Measurements from ENCODE around the gene ATP9B.
A peak's percentile ranks its signal among the peaks of the same experiment; 100 is the strongest.

The ATP9B gene

GRCh38 chr18:79377187-79377891 lies 308.1 kb downstream of the ATP9B start:
- no peak overlapping the region for H3K4me3 ChIP-seq (ENCODE audit: control insufficient read depth, low read depth, low read length)
- no peak for DNase-seq (ENCODE audit: low read depth)
- TF ChIP-seq, protein P1, sequence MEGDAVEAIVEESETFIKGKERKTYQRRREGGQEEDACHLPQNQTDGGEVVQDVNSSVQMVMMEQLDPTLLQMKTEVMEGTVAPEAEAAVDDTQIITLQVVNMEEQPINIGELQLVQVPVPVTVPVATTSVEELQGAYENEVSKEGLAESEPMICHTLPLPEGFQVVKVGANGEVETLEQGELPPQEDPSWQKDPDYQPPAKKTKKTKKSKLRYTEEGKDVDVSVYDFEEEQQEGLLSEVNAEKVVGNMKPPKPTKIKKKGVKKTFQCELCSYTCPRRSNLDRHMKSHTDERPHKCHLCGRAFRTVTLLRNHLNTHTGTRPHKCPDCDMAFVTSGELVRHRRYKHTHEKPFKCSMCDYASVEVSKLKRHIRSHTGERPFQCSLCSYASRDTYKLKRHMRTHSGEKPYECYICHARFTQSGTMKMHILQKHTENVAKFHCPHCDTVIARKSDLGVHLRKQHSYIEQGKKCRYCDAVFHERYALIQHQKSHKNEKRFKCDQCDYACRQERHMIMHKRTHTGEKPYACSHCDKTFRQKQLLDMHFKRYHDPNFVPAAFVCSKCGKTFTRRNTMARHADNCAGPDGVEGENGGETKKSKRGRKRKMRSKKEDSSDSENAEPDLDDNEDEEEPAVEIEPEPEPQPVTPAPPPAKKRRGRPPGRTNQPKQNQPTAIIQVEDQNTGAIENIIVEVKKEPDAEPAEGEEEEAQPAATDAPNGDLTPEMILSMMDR (conservative IDR thresholded peaks at IDR 0.05; ENCODE audit: control insufficient read depth, insufficient read depth, low read depth, low read length) = no peak

DNA sequence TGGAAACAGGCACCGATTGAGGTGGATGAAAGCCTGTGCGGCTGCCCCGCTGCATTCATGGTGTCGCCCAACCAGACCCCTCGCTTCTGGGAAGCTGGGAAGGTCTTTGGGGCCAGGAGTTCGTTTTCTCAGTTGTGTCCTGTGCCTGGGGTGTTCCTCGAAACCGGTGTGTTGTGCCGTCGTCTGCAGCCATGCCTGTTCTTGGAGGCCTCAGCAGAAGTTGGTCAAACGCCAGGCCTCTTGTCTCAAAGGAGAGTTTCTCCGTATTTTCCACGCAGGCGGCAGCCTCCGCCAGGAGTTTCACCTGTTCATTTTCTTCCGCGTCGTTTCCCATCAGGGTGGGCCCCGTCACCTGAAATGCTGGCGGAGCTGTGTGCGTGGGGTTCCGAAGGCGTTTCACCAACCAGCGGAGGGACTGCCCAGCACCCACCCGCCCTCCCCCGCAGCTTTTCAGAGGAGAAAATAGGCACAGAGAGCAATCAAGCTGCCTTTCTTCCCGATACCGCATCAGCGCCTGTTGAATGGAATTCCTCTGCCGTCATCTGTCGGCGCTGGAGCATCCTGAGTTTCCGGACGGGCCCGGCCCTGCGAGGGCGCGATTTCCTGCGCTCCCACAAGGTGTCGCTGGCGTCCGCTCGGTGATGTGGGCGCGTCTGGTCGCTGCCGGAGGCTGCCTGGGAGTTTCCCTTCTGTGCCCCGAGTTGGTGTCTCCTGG lies 309.5 kb downstream of the ATP9B start:
- H3K4me3 ChIP-seq (ENCODE audit: control insufficient read depth, low read depth, low read length) = no peak overlapping the region
- TF ChIP-seq, protein P1 (conservative IDR thresholded peaks at IDR 0.05; ENCODE audit: control insufficient read depth, insufficient read depth, low read depth, low read length) = peak; percentile 79
- DNase-seq (ENCODE audit: low read depth) = peak; percentile 60

- H3K4me3 ChIP-seq (ENCODE audit: control insufficient read depth, low read depth, low read length) = no peak overlapping the region
- no peak for DNase-seq (ENCODE audit: low read depth)
- TF ChIP-seq, protein P1 (conservative IDR thresholded peaks at IDR 0.05; ENCODE audit: control insufficient read depth, insufficient read depth, low read depth, low read length) = no peak
These were observed 310.2 kb downstream of the ATP9B start for GRCh38 chr18:79379251-79379905.

DNA sequence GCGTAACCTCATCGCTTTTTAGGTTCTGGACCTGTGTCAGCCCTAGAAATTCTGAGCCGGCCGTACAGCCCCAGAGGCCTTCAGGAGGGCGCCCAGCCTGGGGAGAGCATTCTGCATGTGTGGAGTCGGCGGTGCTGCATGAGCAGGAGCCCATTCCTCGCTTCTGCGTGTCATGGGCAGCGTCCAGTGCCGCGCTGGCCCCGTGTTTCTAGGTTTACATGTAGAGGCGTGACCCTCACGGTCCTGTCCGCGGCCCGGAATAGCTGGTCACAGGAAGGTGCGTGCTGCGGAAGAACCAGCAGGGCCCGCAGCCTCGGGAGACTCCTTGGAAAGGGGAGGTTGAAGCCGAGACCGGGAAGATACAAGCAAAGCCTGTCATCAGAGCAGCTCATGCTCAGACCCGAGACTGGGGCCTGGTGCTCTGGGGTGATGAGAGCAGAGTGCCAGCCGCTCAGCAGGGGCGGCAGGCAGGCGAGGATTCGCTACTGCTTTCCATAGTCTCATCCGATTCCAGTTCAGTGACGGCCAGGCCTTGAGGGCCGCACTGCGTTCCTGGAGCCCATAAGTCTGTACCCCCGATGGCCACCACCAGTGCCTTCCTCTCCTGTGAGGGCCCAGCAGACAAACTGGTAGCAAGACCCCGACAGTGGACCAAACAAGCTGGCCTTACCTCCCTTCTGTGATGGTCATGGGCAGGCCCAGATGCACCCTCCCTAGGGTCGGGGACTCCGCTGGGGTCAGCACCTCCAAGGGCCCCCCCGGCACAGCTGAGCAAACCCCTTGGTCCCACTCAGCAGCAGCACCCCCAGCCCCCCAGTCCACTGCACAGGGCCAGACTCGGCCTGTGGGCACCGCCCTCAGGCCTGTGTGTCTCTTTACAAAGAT lies 311.0 kb downstream of the ATP9B start:
- H3K4me3 ChIP-seq (ENCODE audit: control insufficient read depth, low read depth, low read length) = no peak overlapping the region
- DNase-seq (ENCODE audit: low read depth) = no peak
- TF ChIP-seq, protein P1 (conservative IDR thresholded peaks at IDR 0.05; ENCODE audit: control insufficient read depth, insufficient read depth, low read depth, low read length) = no peak

- DNase-seq (ENCODE audit: low read depth) = peak; percentile 41
- TF ChIP-seq, protein P1 (conservative IDR thresholded peaks at IDR 0.05; ENCODE audit: control insufficient read depth, insufficient read depth, low read depth, low read length) = peak; percentile 78
- H3K4me3 ChIP-seq (ENCODE audit: control insufficient read depth, low read depth, low read length) = no peak overlapping the region
These were observed 311.9 kb downstream of the ATP9B start for GRCh38 chr18:79380816-79381806.
